Stimulated activated CD4-positive, alpha-beta T cell treated with anti-CD3 and anti-CD28 coated beads, Interleukin-2, amount 100 ng/mL, for 4 hours (primary cell): ENCODE data around the gene EPM2A.
"Not testable (repeated sequence)": the region's sequence is repeated elsewhere in the genome, so short reads cannot be mapped to it uniquely, and the experiment has no call there.

Experiments used
- DNase-seq: peaks from one replicate; pipeline ENCODE4 v3.0.0-alpha.2; 2020; ENCODE audit warnings: low read depth

The EPM2A gene

DNA sequence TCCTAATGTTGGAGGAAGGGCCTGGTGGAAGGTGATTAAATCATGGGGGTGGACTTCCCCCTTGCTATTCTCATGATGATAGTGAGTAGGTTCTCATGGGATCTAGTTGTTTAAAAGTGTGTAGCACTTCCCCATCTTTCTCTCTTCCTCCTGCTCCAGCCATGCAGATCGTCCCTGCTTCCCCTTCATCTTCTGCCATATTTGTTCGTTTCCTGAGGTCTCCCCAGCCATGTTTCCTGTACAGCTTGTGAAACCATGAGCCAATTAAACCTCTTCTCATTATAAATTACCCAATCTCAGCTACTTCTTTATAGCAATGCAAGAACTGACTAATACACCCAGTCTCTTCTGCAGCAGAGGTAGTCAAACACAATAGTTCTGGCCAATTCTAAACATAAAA is 5.4 kb downstream of the EPM2A start:
- no peak for DNase-seq

DNA sequence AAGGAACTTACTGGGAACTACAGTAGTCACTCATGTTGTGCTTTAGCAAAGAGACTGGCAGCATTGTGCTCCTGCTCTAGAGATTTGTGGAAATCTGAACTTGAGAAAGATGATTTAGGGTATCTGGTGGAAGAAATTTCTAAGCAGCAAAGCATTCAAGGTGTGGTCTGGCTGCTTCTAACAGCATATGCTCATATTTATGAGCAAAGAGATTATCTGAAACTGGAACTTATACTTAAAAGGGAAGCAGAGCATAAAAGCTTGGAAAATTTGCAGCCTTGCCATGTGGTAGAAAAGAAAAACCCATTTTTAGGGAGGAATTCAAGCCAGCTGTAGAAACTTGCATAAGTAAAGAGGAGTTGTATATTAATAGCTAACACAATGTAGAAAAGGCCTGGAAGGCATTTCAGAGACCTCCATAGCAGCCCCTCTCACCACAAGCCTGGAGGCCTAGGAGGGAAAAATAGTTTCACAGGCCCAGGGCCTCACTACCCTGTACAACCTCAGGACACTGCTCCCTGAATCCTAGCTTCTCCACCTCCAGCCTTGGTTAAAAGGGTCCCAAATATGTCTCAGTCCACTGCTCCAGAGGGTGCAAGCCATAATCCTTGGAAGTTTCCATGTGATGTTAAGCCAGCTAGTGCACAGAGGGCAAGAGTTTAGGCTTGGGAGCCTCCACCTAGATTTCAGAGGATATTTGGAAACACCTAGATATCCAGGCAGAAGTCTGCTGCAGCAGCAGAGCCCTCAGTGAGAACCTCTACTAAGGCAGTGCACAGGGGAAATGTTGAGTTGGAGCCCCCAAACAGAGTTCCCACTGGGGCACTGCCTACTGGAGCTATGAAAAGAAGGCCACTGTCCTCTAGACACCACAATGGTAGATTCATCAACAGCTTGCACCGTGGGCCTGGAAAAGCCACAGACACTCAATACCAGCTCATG is 6.6 kb downstream of the EPM2A start:
- no peak for DNase-seq

DNA sequence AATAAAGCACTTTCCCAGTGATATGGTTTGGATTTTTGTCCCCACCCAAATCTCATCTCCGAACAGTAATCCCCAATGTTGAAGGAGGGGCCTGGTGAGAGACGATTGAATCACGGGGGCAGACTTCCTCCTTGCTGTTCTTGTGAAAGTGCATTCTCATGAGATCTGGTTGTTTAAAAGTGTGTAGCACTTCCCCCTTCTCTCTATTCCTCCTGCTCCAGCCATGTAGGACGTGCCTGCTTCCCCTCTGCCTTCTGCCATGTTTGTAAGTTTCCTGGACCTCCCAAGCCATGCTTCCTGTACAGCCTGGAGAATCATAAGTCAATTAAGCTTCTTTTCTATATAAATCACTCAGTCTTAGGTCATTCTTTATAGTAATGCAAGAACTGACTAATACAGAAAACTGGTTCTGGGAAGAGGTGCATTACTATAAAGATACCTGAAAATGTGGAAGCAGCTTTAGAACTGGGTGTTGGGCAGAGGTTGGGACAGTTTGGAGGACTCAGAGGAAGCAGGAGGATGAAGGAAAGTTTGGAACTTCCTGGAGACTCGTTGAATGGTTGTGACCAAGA is 7.4 kb downstream of the EPM2A start:
- DNase-seq = no peak

DNA sequence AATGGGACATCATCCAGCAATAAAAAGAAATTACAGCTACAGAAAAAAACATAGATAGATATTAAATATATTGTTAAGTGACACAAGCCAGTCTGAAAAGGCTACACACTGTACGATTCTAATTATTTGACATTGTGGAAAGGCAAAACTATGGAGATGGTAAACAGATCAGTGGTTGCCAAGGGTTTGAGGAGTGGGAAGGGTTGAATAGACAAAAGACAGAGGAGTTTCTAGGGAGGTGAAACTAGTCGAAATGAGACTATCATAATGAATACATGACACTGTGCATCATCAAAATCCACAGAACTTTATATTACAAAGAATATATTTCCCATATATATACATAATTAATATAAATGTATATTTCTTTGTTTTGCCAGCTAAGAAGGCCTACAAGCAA is 9.8 kb downstream of the EPM2A start:
- DNase-seq = no peak

DNA sequence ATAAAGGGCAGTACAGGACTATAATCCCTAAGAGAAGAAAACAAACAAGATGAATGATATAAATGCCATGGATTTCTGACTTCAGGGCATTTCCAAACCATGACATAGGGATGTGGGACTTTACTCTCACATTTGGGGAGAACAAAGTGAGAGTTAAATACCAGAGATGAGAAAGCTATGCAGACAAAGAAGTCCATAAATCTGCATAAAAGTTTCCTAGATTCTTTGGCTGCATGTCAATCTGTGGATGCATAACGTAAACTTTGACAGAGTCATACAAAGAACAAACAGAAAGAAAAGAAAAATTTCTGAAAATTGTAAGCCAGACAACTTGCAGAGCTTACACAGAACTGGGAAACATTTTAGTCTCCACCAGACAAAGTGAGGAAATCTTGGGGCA is 11.7 kb downstream of the EPM2A start:
- DNase-seq = no peak

DNA sequence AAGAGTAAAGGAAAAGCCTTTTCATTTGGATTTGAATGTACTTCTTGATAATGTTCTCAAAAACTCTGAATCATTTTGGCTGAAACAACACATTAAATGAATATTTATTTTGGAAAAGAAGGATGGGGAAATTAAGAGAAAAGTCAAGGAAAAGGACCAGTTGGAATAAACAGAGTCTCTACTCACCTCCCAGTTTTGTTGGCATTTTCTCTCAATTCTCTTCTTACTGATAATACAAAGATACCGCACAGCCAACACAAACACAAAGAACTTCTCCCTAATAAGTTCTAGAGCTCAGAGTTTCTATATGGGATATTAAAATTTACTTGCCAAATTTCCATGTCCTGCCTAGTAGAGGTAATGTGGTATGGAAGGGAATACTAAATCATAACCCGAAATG is 13.1 kb downstream of the EPM2A start:
- DNase-seq = no peak

DNA sequence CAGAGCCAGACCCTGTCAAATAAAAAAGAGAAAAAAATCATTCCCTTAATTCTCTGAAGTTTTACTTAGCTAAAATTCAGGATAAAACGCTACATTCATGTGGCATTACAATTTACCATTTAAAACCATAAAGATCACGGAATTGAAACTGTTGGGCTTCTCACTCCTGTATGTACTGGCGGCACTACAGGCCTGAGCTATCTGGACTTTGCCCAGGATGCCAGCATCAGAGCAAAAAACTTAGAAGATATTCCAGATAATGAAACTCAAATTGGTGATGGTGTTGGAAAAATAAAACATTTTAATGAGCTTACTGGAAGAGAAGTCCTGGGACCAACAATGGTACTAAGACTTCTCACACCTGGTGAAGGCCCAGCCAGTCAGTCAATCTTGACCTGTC is 14.2 kb downstream of the EPM2A start:
- no peak for DNase-seq

DNA sequence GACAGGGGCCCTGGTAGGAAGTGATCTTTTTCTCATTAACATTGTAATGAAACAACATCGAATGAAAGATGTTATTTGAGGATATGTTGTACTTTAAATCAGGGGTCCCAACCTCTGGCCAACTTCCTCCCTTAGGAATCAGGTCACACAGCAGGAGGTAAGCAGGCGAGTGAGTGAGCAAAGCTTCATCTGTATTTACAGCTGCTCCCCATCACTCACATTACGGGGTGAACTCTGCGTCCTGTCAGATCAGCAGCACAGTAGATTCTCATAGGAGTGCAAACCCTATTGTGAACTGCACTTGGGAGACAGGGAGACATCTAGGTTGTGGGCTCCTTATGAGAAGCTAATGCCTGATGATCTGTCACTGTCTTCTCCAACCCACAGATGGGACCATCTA is 19.9 kb downstream of the EPM2A start:
- DNase-seq = no peak

DNA sequence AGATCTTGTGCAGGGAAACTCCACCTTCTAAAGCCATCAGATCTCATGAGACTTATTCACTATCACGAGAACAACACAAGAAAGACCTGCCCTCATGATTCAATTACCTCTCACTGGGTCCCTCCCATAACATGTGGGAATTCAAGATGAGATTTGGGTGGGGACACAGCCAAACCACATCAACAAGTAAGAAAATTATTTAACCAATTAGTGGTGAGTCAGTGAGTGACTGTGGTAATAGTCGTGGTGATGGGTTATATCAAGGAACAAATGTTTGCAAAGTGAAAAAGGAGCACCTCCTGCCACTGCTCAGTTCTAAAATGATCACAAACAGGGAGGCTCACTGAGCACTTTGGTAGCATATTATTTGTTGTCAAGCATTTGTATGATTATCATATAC is 20.6 kb downstream of the EPM2A start:
- no peak for DNase-seq

DNA sequence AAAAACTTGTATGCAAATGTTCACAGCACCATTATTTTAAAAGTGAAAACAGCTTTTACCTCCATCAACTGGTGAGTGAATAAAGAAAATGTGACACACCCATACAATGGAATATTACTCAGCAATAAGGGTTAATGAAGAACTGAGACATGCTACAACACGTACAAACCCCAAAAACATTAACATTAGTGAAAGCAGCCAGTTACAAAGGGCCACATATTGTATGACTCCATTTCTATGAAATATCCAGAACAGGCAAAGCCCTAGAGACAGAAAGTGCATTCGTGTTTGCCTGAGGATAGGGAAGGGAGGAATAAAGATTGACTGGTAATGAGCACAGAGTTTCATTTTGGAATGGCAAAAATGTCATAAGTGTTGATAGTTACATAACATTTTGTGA is 21.5 kb downstream of the EPM2A start:
- DNase-seq = no peak

DNA sequence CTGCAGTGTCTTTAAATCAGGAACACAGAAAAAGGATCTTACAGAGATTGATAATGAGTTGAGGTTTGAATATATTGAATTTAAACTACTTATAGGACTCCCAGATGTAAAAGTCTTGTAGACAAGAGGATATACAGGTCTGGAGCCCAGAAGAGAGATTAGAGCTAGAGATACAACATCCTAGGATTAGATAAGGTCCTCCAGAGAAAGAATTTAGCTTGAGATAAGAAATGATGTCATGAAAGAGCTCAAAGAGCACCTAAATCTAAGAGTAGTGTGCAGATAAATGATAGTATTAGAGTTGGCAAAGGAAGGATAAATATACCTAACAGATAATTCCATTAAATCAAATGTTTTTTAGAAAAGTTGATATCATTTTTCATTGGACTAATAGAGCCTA is 23.9 kb downstream of the EPM2A start:
- no peak for DNase-seq

DNA sequence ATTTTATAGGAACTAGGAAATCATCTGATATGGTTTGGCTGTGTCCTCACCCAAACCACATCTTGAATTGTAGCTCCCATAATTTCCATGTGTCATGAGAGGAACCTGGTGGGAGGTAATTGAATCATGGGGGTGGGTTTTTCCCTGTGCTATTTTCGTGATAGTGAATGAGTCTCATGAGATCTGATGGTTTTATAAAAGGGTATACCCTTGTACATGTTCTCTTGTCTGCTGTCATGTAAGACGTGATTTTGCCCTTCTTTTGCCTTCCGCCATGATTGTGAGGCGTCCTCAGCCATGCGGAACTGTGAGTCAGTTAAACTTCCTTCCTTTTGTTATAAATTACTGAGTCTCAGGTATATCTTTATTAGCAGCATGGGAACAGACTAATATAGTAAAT is 27.9 kb downstream of the EPM2A start:
- DNase-seq = no peak

DNA sequence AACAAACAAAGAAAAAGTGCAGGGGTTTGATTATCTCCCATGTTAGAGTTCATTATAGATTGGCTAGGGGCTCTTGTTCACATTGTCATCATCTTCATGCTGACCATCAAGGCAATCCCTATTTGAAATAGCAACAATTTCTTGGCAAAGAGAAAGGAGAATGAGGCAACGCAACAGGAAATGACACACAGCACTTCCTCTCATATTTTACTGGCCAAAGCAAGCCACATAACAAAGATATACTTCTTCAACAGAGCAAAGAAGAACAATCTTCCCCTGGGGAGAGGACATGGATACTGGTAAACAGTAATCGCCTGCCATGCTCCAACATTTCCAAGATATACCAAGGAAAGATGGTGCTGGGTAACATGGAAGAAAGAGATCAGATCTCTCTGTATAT is 29.8 kb downstream of the EPM2A start:
- no peak for DNase-seq

DNA sequence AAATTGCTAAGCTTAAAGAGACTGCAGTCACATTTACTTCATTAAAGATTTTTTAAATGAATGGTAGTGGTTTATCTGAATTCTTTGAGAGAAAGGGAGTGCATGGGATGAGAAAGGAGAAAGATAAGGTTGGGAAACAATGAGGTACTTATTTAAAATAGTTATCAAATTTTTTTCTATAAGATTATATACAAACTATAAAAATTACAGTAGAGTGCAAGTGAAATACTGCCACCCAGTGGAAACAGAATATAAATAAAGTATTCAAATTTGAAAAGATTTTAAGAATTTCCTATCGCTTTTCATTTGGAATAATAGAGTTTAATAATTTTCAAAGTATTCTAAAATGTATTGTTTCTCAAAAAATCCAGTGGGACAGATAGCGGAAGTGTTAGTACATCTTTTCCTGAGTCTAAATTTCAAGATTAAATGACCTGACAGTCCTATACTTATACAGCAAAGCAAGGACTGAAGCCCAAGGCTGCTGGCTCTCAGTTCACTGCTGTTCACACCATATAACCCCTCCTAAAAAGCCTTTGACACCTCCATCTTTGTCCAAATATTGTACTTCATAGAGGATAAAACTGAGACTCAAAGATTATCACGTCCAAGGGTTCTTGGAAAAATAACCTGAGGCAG is 31.1 kb downstream of the EPM2A start:
- DNase-seq = no peak

DNA sequence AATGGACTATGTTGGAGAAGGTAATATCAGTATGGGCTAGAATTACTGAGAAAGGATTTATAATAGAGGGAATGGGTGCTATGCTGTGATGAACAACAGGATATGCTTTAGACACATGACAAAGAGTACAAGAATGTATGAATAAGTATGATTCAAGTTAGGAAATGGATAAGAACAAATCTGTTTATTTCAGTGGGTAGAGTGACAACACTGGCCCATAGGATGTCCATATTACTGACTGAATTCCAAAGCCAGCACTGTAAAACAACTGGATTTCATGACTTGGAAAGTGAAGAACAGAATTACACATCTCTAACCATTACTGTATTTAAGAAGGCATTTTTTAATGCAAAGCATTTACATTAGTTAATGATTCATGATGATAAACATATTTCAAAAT is 35.9 kb downstream of the EPM2A start:
- no peak for DNase-seq

DNA sequence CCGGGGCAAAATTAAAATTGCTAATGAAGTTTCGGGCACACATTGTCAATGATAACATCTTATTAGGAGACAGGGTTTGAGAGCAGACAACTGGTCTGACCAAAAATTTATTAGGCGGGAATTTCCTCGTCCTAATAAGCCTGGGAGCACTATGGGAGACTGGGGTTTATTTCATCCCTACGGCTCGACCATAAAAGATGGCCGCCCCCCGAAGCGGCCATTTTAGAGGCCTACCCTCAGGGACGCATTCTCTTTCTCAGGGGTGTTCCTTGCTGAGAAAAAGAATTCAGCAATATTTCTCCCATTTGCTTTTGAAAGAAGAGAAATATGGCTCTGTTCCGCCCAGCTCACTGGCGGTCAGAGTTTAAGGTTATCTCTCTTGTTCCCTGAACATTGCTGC is 37.9 kb downstream of the EPM2A start:
- DNase-seq = not testable (repeated sequence)

DNA sequence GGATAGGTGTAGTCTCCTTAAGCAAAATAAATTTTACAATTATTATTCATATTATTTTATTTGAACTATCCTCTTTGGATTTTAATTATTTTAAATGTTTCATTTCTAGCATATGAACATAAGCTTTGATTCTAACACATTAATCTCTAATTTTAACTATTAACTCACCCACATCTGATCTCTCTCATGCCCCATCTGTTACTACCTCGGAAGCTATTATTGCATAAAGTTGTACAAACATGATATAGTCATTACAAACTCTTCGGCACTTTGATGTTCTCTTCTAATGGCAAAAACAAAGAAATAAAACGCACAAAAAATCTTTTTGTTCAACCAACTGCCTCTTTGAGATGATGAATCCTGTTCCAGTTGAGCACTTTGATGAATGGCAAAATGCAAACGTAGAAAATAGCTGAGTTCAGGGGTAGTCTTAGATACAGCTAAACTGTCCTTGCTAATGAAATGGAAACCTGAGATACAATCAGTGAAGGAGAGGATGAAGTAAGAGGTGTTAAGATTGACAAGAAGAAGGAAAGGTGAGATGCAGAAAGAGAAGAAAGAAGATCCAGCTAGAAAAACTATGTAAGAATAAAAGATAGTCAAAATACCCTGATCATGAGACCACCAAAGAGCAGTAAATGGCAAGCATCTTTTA is 41.1 kb downstream of the EPM2A start:
- no peak for DNase-seq

DNA sequence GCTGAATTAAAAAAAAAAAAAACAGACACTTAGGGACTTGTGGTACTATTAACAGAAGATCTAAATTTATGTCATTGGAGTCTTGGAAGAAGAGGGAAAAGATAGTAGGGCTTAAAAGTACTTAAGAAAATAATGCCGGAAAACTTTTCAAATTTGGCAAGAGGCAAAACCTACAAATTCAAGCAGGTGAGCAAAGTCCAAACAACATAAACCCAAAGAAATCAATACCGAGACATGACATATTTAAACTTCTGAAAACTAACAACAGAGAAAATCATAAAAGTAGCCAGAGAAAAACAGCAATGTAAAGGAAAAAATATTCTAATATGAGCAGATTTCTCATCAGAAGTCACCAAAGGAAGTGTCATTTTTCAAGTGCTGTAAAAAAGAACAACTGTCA is 44.4 kb downstream of the EPM2A start:
- no peak for DNase-seq

DNA sequence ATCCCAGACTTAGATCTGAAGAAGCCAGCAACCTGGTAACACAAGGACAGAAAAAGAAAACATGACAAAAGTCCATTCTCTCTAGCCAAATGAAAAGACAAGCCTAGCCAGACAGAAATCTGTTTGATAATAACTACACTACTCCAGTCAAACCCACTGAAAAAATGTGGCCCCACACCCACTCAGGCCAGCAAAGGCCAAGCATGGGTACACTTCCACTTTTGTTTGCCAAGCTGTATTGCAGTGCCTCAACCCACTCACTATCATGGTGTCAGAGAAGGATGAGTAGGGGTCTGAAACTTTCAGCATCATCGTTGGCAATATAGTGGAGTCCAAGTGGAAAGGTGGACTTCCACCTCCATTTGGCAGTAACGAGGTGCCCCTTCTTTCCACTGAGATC is 45.8 kb downstream of the EPM2A start:
- DNase-seq = no peak

DNA sequence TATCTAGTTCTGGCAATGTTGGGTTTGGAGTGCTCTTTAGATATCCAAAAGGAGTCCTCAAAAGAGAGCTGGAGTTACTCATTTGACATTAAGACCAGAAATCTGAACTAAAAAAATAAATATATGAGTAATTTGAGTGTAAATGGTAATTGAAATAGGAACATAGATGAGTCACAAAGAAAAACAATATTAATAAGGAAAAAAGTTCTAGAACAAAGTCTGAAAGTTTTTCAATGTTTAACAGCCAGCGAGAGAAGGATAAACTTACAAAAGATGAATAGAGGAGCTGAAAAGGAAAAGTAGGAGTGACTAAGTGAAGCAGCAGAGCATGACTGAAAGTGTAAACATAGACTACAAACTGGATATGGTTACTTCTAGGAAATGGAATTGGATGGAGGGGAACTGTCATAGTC is 46.8 kb downstream of the EPM2A start:
- DNase-seq = no peak

DNA sequence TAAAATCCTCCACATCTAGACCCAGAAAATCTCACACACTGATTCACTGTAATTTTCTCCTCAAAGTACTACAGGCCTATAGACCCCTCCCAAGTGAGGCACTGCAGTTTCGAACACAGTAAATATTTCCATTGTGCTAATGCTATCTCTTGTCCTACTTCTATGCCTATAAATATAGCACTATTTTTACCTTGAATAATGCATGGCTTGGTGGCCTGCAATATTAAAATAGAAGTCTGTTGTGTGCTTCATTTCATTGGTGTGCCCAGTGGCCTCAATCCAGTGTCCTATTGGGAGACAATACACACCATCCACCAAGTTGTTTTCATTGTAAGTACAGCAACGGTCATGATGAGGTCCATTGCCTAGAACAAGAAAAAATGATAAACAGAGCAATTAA is 49.4 kb downstream of the EPM2A start:
- no peak for DNase-seq

DNA sequence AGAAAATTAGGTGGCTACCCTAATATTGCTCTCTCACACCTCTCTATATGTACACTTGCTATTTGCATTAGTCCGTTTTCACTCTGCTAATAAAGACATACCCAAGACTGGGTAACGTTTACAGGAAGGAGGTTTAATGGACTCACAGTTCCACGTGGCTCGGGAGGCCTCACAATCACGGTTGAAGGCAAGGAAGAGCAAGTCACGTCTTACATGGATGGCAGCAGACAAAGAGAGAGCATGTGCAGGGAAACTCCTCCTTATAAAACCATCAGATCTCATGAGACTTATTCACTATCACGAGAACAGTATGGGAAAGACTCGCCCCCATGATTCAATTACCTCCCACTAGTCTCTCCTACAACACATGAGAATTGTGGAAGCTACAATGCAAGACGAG is 53.4 kb downstream of the EPM2A start:
- DNase-seq = no peak

DNA sequence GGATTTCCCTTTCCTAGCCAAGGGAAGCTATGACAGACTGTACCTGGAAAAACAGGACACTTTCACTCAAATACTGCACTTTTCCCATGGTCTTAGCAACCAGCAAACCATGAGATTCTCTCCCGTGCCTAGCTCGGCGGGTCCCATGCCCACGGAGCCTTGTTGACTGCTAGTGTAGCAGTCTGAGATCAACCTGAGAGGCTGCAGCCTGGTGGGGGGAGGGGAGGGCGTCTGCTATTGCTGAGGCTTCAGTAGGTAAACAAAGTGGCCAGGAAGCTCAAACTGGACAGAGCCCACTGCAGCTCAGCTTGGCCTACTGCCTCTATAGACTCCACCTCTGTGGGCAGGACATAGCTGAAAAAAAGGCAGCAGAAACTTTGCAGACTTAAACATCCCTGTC is 61.8 kb downstream of the EPM2A start:
- DNase-seq = no peak
